Measurements from ENCODE around the gene FAM98C.

FAM98C gene

GRCh38 chr19:38391911-38392464 is 10.9 kb upstream of the FAM98C start:
- Histone ChIP-seq H3K4me1 (ENCODE audit: low read length) (peaks cover 5% of the 10 kb centered on the region; the same call in 1 of the 2 replicates), H4K20me1 (ENCODE audit: insufficient read depth, low read length) (no peaks in the 10 kb centered on the region), H3K27me3 (ENCODE audit: low read depth, low read length) (no peaks in the 10 kb centered on the region)

DNA sequence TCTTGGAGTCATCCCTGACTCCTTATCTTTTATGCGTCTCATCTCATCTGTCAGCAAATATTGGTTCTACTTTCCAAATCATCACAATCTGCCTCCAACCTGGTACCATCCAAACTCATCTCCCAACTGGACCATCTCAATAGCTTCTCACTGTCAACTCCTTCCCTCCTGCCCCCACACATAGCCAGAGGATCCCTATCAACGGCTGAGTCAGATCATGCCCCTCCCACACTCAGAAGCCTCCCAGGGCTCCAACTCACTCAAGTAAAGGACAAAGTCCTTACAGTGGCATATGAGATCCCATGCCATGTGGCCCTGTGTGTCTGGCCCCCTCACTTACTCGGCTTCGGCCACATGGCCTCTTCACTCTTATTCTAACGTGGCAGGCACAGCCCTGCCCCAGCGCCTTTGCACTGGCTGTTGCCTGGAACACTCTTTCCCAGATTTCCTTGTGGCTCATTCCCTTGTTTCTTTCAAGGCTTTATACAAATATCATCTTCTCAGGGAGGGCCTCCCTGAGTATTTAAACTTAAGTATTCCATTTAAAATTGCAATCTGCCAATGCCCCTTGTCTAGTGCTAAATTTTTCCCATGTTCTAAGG is 10.1 kb upstream of the FAM98C start:
- Histone ChIP-seq H2AFZ (ENCODE audit: low read depth, low read length) (no peak overlapping the region), H3K4me3 (ENCODE audit: low read length) (no peak overlapping the region), H3K9ac (ENCODE audit: low read length) (no peak overlapping the region), H3K9me3 (ENCODE audit: insufficient read depth, low read length) (no peaks in the 10 kb centered on the region), H3K4me2 (ENCODE audit: low read length) (no peak overlapping the region), H3K27me3 (ENCODE audit: low read depth, low read length) (no peaks in the 10 kb centered on the region), H3K4me1 (ENCODE audit: low read length) (no peaks in the 10 kb centered on the region; the same call in 1 of the 2 replicates), H3K36me3 (replicated peaks; ENCODE audit: low read depth, low read length) (no peaks in the 10 kb centered on the region), H3K79me2 (ENCODE audit: low read length) (no peaks in the 10 kb centered on the region), H4K20me1 (ENCODE audit: insufficient read depth, low read length) (no peaks in the 10 kb centered on the region), H3K27ac (ENCODE audit: low read length) (no peak overlapping the region)
- TF ChIP-seq EZH2phosphoT487 (IDR thresholded peaks at IDR 0.05; ENCODE audit: low read depth) (no peak), CTCF (IDR thresholded peaks at IDR 0.05; ENCODE audit: low read depth, low read length) (no peak)

More at GRCh38 chr19:38391911-38392464, 10.9 kb upstream of the FAM98C start:
- no peaks in the 10 kb centered on the region for H3K79me2 ChIP-seq (ENCODE audit: low read length)
- no peak overlapping the region for H2AFZ ChIP-seq (ENCODE audit: low read depth, low read length)
- no peaks in the 10 kb centered on the region for H3K9me3 ChIP-seq (ENCODE audit: insufficient read depth, low read length)
- H3K36me3 ChIP-seq (replicated peaks; ENCODE audit: low read depth, low read length) = no peaks in the 10 kb centered on the region
- no peak for TF ChIP-seq CTCF (IDR thresholded peaks at IDR 0.05; ENCODE audit: low read depth, low read length)
- no peak for TF ChIP-seq EZH2phosphoT487 (IDR thresholded peaks at IDR 0.05; ENCODE audit: low read depth)
- no peak overlapping the region for H3K9ac ChIP-seq (ENCODE audit: low read length)
- no peak overlapping the region for H3K27ac ChIP-seq (ENCODE audit: low read length)
- no peak overlapping the region for H3K4me3 ChIP-seq (ENCODE audit: low read length)
- H3K4me2 ChIP-seq (ENCODE audit: low read length) = no peak overlapping the region

- TF ChIP-seq EZH2phosphoT487 (IDR thresholded peaks at IDR 0.05; ENCODE audit: low read depth) = no peak
- TF ChIP-seq CTCF (IDR thresholded peaks at IDR 0.05; ENCODE audit: low read depth, low read length) = no peak
Observed at GRCh38 chr19:38394488-38394887, 8.4 kb upstream of the FAM98C start.

DNA sequence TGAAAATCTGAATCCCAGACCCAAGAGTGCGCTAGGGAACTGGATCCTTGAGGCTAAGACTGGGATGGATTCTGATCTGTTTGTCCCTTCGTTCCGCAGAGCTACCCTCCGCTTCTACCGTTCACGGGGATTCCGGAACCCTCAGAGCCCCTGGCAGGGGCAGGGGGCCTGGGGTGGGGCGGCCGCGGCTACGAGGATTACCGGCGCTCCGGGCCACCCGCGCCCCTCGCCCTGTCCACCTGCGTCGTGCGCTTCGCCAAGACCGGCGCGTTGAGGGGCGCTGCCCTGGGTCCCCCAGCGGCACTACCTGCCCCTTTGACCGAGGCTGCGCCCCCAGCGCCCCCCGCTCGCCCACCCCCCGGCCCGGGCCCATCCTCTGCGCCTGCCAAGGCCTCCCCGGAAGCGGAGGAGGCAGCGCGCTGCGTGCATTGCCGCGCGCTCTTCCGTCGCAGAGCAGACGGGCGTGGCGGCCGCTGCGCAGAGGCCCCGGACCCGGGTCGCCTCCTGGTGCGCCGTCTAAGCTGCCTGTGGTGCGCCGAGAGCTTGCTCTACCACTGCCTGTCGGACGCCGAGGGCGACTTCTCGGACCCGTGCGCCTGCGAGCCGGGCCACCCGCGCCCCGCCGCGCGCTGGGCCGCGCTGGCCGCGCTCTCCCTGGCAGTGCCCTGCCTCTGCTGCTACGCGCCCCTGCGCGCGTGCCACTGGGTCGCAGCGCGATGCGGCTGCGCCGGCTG is 7.3 kb upstream of the FAM98C start:
- Histone ChIP-seq H3K4me2 (ENCODE audit: low read length) (no peak overlapping the region), H2AFZ (ENCODE audit: low read depth, low read length) (no peak overlapping the region), H3K9me3 (ENCODE audit: insufficient read depth, low read length) (no peaks in the 10 kb centered on the region), H3K9ac (ENCODE audit: low read length) (no peak overlapping the region), H4K20me1 (ENCODE audit: insufficient read depth, low read length) (no peaks in the 10 kb centered on the region), H3K4me3 (ENCODE audit: low read length) (no peak overlapping the region), H3K36me3 (replicated peaks; ENCODE audit: low read depth, low read length) (no peaks in the 10 kb centered on the region), H3K27ac (ENCODE audit: low read length) (no peak overlapping the region), H3K79me2 (ENCODE audit: low read length) (no peaks in the 10 kb centered on the region), H3K27me3 (ENCODE audit: low read depth, low read length) (no peaks in the 10 kb centered on the region), H3K4me1 (ENCODE audit: low read length) (no peaks in the 10 kb centered on the region)
- no peak for TF ChIP-seq EZH2phosphoT487 (IDR thresholded peaks at IDR 0.05; ENCODE audit: low read depth)
- no peak for TF ChIP-seq CTCF (IDR thresholded peaks at IDR 0.05; ENCODE audit: low read depth, low read length)

More at GRCh38 chr19:38394488-38394887, 8.4 kb upstream of the FAM98C start:
- Histone ChIP-seq H3K4me3 (ENCODE audit: low read length) (no peak overlapping the region), H3K27ac (ENCODE audit: low read length) (no peak overlapping the region), H3K9me3 (ENCODE audit: insufficient read depth, low read length) (no peaks in the 10 kb centered on the region), H3K27me3 (ENCODE audit: low read depth, low read length) (no peaks in the 10 kb centered on the region), H4K20me1 (ENCODE audit: insufficient read depth, low read length) (no peaks in the 10 kb centered on the region), H3K9ac (ENCODE audit: low read length) (no peak overlapping the region), H3K79me2 (ENCODE audit: low read length) (no peaks in the 10 kb centered on the region), H2AFZ (ENCODE audit: low read depth, low read length) (no peak overlapping the region), H3K36me3 (replicated peaks; ENCODE audit: low read depth, low read length) (no peaks in the 10 kb centered on the region), H3K4me2 (ENCODE audit: low read length) (no peak overlapping the region), H3K4me1 (ENCODE audit: low read length) (no peaks in the 10 kb centered on the region)

All from OCI-LY3 (cell line).